Stimulated activated CD4-positive, alpha-beta T cell treated with anti-CD3 and anti-CD28 coated beads, Interleukin-4, amount 100 ng/mL, for 24 hours (primary cell): ENCODE data around the gene DSG4.
"Not testable (repeated sequence)": the region's sequence is repeated elsewhere in the genome, so short reads cannot be mapped to it uniquely, and the experiment has no call there.

Source experiments
- DNase-seq: peaks from one replicate; pipeline ENCODE4 v3.0.0-alpha.2; 2020

The DSG4 gene

GRCh38 chr18:31376477-31376876 is at the start of gene DSG4:
DSG4 (plus strand) TSS chr18:31376777; CDS start chr18:31376912, 135 bp downstream.
- no peak for DNase-seq

- DNase-seq = no peak
These were observed 46.7 kb upstream of the DSG4 start for GRCh38 chr18:31329787-31330438.

GRCh38 chr18:31343454-31343853 is 33.1 kb upstream of the DSG4 start:
- DNase-seq = no peak

- not testable (repeated sequence) for DNase-seq
These were observed 23.2 kb upstream of the DSG4 start for GRCh38 chr18:31353336-31353735.

GRCh38 chr18:31354990-31355389 is 21.6 kb upstream of the DSG4 start:
- DNase-seq = no peak

GRCh38 chr18:31356025-31356424 is 20.6 kb upstream of the DSG4 start:
- no peak for DNase-seq

- DNase-seq = no peak
These were observed 12.4 kb upstream of the DSG4 start for GRCh38 chr18:31364190-31364589.

- DNase-seq = no peak
These were observed 7.1 kb upstream of the DSG4 start for GRCh38 chr18:31369478-31369877.

GRCh38 chr18:31371989-31372388 is 4.6 kb upstream of the DSG4 start:
- DNase-seq = no peak

- no peak for DNase-seq
These were observed 2.9 kb upstream of the DSG4 start for GRCh38 chr18:31373641-31374040.

- no peak for DNase-seq
These were observed 4.3 kb downstream of the DSG4 start for GRCh38 chr18:31380912-31381311.

GRCh38 chr18:31382107-31382506 is 5.5 kb downstream of the DSG4 start:
- no peak for DNase-seq

GRCh38 chr18:31386741-31387140 is 10.2 kb downstream of the DSG4 start:
- DNase-seq = no peak

- DNase-seq = no peak
These were observed 16.7 kb downstream of the DSG4 start for GRCh38 chr18:31393286-31393685.

- DNase-seq = no peak
These were observed 20.4 kb downstream of the DSG4 start for GRCh38 chr18:31396796-31397612.

GRCh38 chr18:31398191-31398590 is 21.6 kb downstream of the DSG4 start:
- DNase-seq = no peak

GRCh38 chr18:31399306-31400032 is 22.9 kb downstream of the DSG4 start:
- no peak for DNase-seq

- no peak for DNase-seq
These were observed 24.8 kb downstream of the DSG4 start for GRCh38 chr18:31401156-31402025.

GRCh38 chr18:31402026-31402373 is 25.4 kb downstream of the DSG4 start:
- no peak for DNase-seq

GRCh38 chr18:31403409-31403808 is 26.8 kb downstream of the DSG4 start:
- DNase-seq = no peak

- DNase-seq = no peak
These were observed 31.1 kb downstream of the DSG4 start for GRCh38 chr18:31407649-31408048.

GRCh38 chr18:31409276-31409675 is 32.7 kb downstream of the DSG4 start:
- DNase-seq = no peak
